ENCODE data around the gene ANO1. TPM values are rescaled to one million over a fixed set of nuclear protein-coding genes. Genes with fewer than 3 reads are reported as not detected.

ANO1 gene
- total RNA-seq, 4 donors from 2014 or later = 25.3 to 107 (median 48.8) TPM

DNA sequence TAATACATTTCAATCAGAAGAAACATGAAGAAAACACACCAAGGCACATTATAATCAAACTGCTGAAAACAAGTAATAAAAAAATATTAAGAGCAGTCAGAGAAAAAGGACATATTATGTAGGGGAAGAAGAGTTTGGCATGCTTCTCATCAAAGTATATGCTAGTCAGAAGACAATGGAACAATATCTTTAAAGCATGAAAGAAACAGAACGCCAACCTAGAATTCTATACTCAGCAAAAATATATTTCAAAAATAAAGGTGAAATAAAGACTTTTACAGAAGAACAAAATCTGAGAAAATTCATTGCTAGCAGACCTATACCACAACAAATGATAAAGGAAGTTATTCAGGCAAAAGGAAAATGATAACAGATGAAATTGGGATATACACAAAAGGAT, 34.6 kb upstream of the ANO1 start:
- H3K36me3 ChIP-seq = no peaks in the 10 kb centered on the region
- peaks cover 0 to 39% (median 26%) of the 10 kb centered on the region in 4 donors for H3K9me3 ChIP-seq
- 90% methylated on average over 1 of the region's 1 CpG for WGBS
- H3K27ac ChIP-seq (replicated peaks in 1 of 4) = no peak overlapping the region
- peaks cover 0 to 32% (median 0%) of the 10 kb centered on the region in 4 donors for H3K27me3 ChIP-seq
- H3K4me3 ChIP-seq = no peak overlapping the region
- H3K4me1 ChIP-seq = no peaks in the 10 kb centered on the region
- intact Hi-C loops (cut with DNase I) = no loop called here
- DNase-seq (ENCODE audit: extremely low spot score) = no peak
- TF ChIP-seq POLR2A (IDR thresholded peaks at IDR 0.05; ENCODE audit: low read depth) (no peak), EP300 (IDR thresholded peaks at IDR 0.05) (no peak), POLR2AphosphoS5 (IDR thresholded peaks at IDR 0.05) (no peak)
- TF ChIP-seq, protein P1, sequence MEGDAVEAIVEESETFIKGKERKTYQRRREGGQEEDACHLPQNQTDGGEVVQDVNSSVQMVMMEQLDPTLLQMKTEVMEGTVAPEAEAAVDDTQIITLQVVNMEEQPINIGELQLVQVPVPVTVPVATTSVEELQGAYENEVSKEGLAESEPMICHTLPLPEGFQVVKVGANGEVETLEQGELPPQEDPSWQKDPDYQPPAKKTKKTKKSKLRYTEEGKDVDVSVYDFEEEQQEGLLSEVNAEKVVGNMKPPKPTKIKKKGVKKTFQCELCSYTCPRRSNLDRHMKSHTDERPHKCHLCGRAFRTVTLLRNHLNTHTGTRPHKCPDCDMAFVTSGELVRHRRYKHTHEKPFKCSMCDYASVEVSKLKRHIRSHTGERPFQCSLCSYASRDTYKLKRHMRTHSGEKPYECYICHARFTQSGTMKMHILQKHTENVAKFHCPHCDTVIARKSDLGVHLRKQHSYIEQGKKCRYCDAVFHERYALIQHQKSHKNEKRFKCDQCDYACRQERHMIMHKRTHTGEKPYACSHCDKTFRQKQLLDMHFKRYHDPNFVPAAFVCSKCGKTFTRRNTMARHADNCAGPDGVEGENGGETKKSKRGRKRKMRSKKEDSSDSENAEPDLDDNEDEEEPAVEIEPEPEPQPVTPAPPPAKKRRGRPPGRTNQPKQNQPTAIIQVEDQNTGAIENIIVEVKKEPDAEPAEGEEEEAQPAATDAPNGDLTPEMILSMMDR (IDR thresholded peaks at IDR 0.05) = no peak

DNA sequence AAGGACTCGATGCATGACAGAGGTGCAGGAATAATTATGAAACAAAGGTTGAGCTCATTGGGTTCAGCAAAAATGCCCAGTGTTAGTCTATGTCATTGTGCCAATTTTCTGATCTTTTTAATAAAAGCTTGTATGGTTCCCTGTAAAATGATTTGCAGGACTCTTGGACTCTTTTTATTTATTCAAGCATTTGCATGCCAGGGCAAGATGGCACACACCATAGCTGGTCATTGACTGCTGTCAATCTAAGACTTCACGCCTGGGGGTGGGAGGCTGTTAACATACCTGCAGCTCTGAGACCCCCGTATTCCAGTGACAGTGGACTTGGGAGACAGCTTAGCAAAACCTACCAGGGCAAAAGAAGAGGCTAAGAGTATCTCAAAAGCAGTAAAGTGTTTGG, 32.0 kb upstream of the ANO1 start:
- 90% methylated on average over 3 of the region's 3 CpGs for WGBS
- peak; percentile 72 for DNase-seq (ENCODE audit: extremely low spot score)
- Histone ChIP-seq H3K36me3 (no peaks in the 10 kb centered on the region), H3K4me3 (no peak overlapping the region), H3K27ac (replicated peaks in 1 of 4) (no peak overlapping the region), H3K27me3 (peaks cover 0 to 39% (median 0%) of the 10 kb centered on the region in 4 donors), H3K9me3 (peaks cover 0 to 31% (median 18%) of the 10 kb centered on the region in 4 donors), H3K4me1 (no peaks in the 10 kb centered on the region)
- no peak for TF ChIP-seq POLR2A (IDR thresholded peaks at IDR 0.05; ENCODE audit: low read depth)
- TF ChIP-seq, protein P1 (IDR thresholded peaks at IDR 0.05) = no peak
- intact Hi-C loops (cut with DNase I) = no loop called here

DNA sequence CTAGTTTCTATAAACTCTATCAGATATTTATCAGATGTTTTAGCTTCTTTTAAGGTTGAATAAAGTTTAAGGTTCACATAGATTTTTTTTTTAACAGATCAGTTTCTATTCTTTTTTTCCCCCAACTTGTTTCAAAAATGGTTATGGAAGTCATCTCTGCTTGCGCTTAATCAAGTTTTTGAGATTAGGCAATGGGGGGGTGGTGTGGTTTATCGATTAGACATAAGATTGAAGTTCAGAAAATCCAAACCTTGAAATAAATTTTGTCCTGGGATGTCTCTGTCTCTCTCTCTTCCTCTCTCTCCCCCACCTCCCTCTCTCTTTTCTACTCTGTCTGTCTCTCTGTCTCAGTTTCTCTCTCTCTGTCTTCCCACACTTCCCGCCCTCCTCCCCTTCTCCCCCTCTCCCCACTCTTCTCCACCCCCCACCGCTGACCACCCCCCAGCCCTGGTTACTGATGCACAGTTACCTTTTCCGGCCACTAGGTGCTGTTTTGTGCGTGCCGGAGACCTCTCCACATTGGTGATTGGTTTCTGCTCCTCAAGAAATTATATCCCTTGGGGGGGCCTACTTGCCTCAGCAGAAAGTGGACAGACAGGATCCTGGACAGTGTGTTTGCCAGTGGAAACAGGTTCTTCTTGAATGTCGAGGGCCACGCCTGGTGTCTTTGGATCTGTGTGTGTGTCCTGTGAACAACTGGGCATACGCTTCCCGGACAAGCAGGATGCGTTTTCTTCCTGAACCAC, 29.7 kb upstream of the ANO1 start:
- peaks cover 0 to 15% (median 6%) of the 10 kb centered on the region in 4 donors for H3K9me3 ChIP-seq
- intact Hi-C loops (cut with DNase I) = no loop called here
- no peaks in the 10 kb centered on the region for H3K4me1 ChIP-seq
- TF ChIP-seq, protein P1 (IDR thresholded peaks at IDR 0.05) = peak in 1 of 3 experiments; percentile 8
- TF ChIP-seq EP300 (IDR thresholded peaks at IDR 0.05) = no peak
- no peak overlapping the region for H3K4me3 ChIP-seq
- peaks cover 0 to 50% (median 0%) of the 10 kb centered on the region in 4 donors for H3K27me3 ChIP-seq
- 56% methylated on average over 12 of the region's 12 CpGs for WGBS
- no peaks in the 10 kb centered on the region for H3K36me3 ChIP-seq
- no peak overlapping the region for H3K27ac ChIP-seq (replicated peaks in 1 of 4)
- DNase-seq (ENCODE audit: extremely low spot score) = peak; percentile 45

DNA sequence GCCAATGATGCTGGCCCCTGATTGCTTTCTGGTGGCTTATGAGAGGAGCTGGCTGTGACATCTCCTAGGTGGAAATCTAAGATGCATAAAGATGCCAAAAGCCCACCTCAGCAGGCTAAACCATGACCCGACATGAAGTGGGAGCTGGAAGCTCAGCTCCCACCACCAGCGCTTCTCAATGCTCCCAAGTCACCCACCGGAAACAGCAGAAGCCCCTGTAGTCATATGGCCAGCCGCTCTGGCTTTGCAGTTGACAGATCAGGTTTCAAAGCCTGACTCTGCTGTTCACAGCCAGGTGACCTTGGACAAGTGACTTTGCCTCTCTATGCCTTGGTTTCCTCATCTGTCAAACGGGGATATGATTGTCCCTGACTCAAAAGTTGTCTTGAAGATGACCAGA, 29.1 kb upstream of the ANO1 start:
- 73% methylated on average over 5 of the region's 5 CpGs for WGBS
- H3K4me3 ChIP-seq = no peak overlapping the region
- no peaks in the 10 kb centered on the region for H3K36me3 ChIP-seq
- peaks cover 0 to 15% (median under 1%) of the 10 kb centered on the region in 4 donors for H3K9me3 ChIP-seq
- TF ChIP-seq POLR2A (IDR thresholded peaks at IDR 0.05; ENCODE audit: low read depth) (no peak), EP300 (IDR thresholded peaks at IDR 0.05) (no peak), POLR2AphosphoS5 (IDR thresholded peaks at IDR 0.05) (no peak)
- TF ChIP-seq, protein P1 (IDR thresholded peaks at IDR 0.05) = no peak
- H3K4me1 ChIP-seq = no peaks in the 10 kb centered on the region
- peaks cover 0 to 55% (median 0%) of the 10 kb centered on the region in 4 donors for H3K27me3 ChIP-seq
- intact Hi-C loops (cut with DNase I) = no loop called here
- peak; percentile 34 for DNase-seq (ENCODE audit: extremely low spot score)
- H3K27ac ChIP-seq (replicated peaks in 1 of 4) = no peak overlapping the region

Measured in esophagus muscularis mucosa (tissue), 4 donors.